GM12865 (cell line): Measurements from ENCODE around the gene SALL4.
"Not testable (repeated sequence)": the region's sequence is repeated elsewhere in the genome, so short reads cannot be mapped to it uniquely, and the experiment has no call there.

ENCODE experiments used
- DNase-seq: peaks from one replicate; pipeline ENCODE4 v3.0.0; 2010; ENCODE audit warnings: low read depth
- H3K4me3 ChIP-seq: 2 replicates; pipeline ENCODE4 v1.5.1; 2011; ENCODE audit warnings: mild to moderate bottlenecking, low read depth, low read length, control low read depth
- TF ChIP-seq, protein P1 (sequence below): IDR thresholded peaks from 2 replicates; pipeline ENCODE4 v1.5.1; 2011; ENCODE audit warnings: low read length, control low read depth, low read depth, inconsistent platforms; ENCODE audit not compliant: insufficient read depth; ENCODE audit errors: missing control alignments

Gene SALL4

DNA sequence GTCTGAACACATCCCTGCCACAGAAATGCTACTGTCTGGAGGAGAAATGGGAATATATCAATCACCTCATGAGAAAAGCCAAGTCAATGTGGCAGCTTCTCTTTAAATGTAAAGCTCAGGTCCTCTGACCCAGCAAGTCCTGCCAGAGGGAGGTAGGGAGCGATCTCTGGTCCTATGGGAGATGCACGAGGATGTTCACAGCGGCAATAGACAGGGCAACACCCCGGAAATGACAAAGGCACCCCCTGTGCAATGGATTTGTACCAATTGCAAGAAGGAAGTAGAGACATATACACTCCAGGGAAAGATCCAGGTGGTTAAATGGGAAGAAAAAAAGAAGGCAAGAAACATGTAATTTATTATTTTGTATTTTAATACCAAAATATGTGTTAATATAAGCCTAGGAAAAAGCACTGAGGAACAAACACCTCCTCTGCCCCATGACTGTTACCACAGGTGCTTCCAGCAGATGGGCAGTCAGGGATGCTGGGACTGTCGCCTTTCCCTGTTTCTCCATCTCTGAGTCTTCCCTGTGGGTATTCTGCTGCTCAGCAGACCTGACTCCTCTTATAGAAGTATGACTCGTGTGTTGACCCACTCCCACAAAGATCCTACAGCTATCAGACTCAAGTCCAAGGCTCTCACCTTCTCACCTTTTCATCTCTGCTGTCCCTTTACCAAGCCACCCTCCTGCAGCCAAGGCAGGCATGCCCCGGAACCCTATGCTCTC is 55.0 kb downstream of the SALL4 start:
- TF ChIP-seq, protein P1, sequence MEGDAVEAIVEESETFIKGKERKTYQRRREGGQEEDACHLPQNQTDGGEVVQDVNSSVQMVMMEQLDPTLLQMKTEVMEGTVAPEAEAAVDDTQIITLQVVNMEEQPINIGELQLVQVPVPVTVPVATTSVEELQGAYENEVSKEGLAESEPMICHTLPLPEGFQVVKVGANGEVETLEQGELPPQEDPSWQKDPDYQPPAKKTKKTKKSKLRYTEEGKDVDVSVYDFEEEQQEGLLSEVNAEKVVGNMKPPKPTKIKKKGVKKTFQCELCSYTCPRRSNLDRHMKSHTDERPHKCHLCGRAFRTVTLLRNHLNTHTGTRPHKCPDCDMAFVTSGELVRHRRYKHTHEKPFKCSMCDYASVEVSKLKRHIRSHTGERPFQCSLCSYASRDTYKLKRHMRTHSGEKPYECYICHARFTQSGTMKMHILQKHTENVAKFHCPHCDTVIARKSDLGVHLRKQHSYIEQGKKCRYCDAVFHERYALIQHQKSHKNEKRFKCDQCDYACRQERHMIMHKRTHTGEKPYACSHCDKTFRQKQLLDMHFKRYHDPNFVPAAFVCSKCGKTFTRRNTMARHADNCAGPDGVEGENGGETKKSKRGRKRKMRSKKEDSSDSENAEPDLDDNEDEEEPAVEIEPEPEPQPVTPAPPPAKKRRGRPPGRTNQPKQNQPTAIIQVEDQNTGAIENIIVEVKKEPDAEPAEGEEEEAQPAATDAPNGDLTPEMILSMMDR, result no peak
- H3K4me3 ChIP-seq, result no peak overlapping the region
- DNase-seq, result no peak

DNA sequence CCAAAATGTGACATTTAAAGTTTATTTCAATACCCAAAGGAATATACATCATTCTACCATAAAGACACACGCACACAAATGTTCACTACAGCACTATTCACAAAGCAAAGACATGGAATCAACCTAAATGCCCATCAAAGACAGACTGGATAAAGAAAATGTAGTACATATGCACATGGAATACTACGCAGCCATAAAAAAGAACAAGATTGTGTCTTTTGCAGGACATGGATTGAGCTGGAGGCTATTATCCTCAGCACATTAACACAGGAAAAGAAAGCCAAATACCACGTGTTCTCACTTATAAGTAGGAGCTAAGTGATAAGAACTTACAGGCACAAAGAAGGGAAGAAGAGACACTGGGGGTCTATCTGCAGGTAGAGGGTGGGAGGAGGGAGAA is 56.5 kb downstream of the SALL4 start:
- DNase-seq, result no peak
- H3K4me3 ChIP-seq, result no peak overlapping the region
- TF ChIP-seq, protein P1, result no peak

DNA sequence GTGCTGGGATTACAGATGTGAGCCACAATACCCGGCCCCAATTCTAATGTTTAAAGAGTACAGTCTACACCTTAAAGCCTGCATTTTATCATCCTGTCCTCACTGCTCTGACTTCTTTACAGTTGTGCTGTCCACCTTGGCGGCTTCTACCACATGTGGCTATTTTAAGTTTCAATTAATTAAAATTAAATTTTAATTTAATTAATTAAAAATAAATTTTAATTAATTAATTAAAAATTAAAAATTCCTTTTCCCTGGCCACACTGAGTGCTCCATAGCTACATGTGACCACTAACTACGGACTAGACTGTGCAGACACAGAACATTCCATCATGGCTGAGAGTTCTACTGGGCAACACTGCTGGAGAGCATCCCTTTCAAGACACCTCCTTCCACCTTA is 61.5 kb downstream of the SALL4 start:
- TF ChIP-seq, protein P1, result no peak
- H3K4me3 ChIP-seq, result no peak overlapping the region
- no peak for DNase-seq

DNA sequence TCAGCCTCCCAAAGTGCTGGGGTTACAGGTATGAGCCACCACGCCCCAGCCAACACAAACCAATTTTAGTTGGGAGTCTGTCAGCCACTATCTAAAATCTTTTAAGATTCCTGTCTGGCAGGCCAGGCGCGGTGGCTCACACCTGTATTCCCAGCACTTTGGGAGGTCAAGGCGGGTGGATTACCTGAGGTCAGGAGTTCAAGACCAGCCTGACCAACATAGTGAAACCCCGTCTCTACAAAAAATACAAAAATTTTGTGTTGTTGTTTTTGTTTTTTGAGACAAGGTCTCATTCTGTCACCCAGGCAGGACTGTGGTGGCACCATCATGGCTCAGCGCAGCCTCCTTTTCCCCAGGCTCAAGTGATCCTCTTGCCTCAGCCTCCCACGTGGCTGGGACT is 62.0 kb downstream of the SALL4 start:
- DNase-seq, H3K4me3 ChIP-seq: not testable (repeated sequence)

DNA sequence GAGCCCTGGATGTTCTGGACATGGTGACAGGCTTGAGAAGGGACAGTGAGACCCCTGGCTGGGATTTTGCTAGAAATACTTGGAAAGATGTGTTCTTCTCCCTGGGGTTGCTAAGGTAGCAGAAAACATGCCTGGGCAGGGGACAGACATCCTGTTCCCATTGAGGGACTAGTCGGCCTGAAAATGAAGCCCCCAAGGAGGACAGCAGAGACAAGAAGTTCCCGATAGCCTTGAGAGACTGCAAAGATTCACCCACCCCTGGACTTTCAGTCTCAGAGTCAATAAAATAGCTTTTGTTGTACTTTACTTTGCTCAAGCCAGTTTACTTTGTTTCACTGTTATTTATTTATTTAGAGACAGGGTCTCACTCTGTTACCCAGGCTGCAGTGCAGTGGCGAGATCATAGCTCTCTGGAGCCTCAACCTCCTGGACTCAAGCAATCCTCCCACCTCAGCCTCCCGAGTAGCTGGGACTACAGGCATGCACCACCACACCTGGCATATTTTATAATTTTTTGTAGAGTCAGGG is 62.5 kb downstream of the SALL4 start:
- no peak for DNase-seq
- TF ChIP-seq, protein P1, result no peak
- no peak overlapping the region for H3K4me3 ChIP-seq

DNA sequence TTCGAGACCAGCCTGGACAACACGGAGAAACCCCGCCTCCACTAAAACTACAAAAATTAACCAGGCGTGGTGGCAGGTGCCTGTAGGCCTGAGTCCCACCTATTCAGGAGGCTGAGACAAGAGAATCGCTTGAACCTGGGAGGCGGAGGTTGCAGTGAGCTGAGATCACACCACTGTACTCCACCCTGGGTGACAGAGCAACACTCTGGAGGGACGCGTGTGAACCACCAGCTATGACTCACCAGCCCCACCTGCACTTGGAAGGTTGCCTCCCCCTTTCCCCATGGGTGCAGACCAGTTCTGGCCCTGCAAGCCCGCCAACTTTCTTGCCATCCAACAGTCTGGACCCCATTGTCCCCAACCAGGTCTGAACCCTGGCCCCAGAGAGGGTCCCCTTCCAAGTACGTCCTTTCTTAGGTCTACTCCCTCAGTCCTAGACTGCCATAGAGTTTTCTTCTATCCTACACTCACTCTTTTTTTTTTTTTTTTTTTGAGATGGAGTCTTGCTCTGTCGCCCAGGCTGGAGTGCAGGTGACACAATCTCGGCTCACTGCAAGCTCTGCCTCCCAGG is 63.4 kb downstream of the SALL4 start:
- no peak for DNase-seq
- TF ChIP-seq, protein P1, result no peak
- H3K4me3 ChIP-seq, result no peak overlapping the region

DNA sequence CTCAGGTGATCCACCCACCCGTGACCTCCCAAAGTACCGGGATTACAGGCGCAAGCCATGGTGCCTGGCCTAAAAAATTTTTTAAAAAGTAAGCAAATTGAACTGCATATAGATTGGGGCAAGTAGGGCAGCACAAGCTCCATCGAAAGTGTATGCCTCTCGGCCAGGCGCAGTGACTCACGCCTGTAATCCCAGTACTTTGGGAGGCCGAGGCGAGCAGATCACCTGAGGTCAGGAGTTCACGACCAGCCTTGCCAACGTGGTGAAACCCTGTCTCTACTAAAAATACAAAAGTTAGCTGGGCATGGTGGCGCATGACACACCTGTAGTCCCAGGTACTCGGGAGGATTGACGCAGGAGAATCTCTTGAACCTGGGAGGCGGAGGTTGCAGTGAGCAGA is 64.1 kb downstream of the SALL4 start:
- not testable (repeated sequence) for H3K4me3 ChIP-seq, DNase-seq

DNA sequence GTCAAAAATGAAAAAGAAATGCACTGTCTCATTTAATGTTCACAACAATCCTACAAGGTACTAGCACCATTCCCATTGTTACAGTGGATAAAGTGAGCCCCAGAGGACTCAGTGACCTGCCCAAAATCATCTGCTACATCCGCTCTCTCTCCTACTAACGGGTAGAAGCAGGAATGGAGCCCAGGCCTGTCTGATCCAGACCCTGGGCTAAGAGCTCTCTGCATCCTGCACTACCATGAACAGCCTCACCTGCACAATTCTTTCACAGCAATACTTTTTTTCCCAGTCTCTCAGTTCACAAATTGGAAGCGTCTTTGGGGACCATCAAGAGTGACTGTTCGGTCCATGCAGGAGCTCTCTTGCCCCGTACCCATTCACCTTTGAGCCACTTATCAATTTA is 65.4 kb downstream of the SALL4 start:
- no peak overlapping the region for H3K4me3 ChIP-seq
- no peak for DNase-seq
- TF ChIP-seq, protein P1, result no peak
